ENCODE measurements around the gene CBX7. TPM values are rescaled to one million over a fixed set of nuclear protein-coding genes. Genes with fewer than 3 reads are reported as not detected.
"Not testable (repeated sequence)": the region's sequence is repeated elsewhere in the genome, so short reads cannot be mapped to it uniquely, and the experiment has no call there.

The CBX7 gene
- total RNA-seq, 1 donor: 28.8 TPM

GRCh38 chr22:39156093-39156492 lies 3.6 kb upstream of the CBX7 start:
- not testable (repeated sequence) for H3K4me3 ChIP-seq (ENCODE audit: low read length); H3K9me3 ChIP-seq (ENCODE audit: low read depth, low read length)
- peaks cover 18% of the 10 kb centered on the region for H3K4me1 ChIP-seq (ENCODE audit: insufficient read depth, low read length)
- peaks cover 16% of the 10 kb centered on the region for H3K27me3 ChIP-seq (ENCODE audit: insufficient read depth, low read length)

DNA sequence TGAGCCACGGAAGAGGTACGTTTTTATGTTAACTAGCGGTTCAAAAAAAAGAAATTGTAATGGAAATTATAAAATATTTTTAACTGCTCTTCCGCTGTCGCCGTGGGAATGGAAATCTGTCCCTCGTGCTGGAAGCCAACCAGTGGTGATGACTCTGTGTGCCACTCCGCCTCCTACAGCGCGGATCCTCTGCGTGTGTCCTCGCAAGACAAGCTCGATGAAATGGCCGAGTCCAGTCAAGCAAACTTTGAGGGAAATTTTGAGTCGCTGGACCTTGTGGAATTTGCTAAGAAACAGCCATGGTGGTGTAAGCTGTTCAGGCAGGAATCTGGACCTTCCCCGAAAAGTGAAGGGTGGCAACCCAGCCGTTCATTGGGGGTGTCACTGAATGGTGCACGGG lies 2.9 kb upstream of the CBX7 start:
- H3K27me3 ChIP-seq (ENCODE audit: insufficient read depth, low read length): peaks cover 16% of the 10 kb centered on the region
- H3K9me3 ChIP-seq (ENCODE audit: low read depth, low read length): no peaks in the 10 kb centered on the region
- H3K4me1 ChIP-seq (ENCODE audit: insufficient read depth, low read length): peaks cover 25% of the 10 kb centered on the region
- no peak overlapping the region for H3K4me3 ChIP-seq (ENCODE audit: low read length)

GRCh38 chr22:39153220-39153717 lies 789 bp upstream of the CBX7 start:
- Histone ChIP-seq H3K4me3 (ENCODE audit: low read length) (peak overlapping the region; percentile 55), H3K27me3 (ENCODE audit: insufficient read depth, low read length) (peaks cover 16% of the 10 kb centered on the region), H3K4me1 (ENCODE audit: insufficient read depth, low read length) (peaks cover 46% of the 10 kb centered on the region), H3K9me3 (ENCODE audit: low read depth, low read length) (no peaks in the 10 kb centered on the region)

GRCh38 chr22:39152024-39152510 lies 413 bp downstream of the CBX7 start:
- Histone ChIP-seq H3K4me3 (ENCODE audit: low read length) (peak overlapping the region; percentile 78), H3K27me3 (ENCODE audit: insufficient read depth, low read length) (peaks cover 16% of the 10 kb centered on the region), H3K4me1 (ENCODE audit: insufficient read depth, low read length) (peaks cover 52% of the 10 kb centered on the region), H3K9me3 (ENCODE audit: low read depth, low read length) (no peaks in the 10 kb centered on the region)

DNA sequence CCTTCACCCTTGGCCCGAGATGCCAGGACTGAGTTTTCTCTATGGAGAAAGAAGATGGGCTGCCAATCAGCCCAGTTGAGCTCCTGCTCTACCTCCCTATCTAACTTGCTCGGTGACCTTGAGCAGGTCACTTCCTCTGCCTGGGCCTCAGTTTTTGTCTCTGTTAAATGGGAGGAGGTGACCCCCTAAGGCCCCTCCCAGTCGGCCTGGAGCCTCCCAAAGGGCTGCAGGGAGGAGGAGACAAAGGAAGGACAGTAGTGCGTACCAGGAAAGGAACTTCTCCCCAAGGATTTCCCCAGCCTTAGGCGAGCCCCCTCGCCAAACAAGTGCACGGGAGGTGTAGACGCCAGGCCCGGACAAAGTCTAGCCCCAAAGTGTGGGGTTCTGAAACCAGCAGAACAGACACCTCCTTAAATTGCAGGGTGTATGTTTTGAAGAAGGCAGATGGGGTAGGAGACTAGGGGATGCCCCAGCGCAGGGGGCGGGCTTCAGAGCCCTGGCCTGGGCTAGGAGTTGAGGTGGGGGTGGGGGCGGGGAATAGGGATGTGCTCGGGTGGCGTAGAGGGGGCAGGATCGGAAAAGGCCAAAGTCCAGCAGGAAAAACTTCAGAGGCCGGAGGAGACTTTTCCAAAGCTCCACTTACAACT lies 1.0 kb downstream of the CBX7 start:
- Histone ChIP-seq H3K9me3 (ENCODE audit: low read depth, low read length) (no peaks in the 10 kb centered on the region), H3K4me3 (ENCODE audit: low read length) (peak overlapping the region; percentile 78), H3K4me1 (ENCODE audit: insufficient read depth, low read length) (peaks cover 59% of the 10 kb centered on the region), H3K27me3 (ENCODE audit: insufficient read depth, low read length) (peaks cover 16% of the 10 kb centered on the region)

- H3K4me3 ChIP-seq (ENCODE audit: low read length): no peak overlapping the region
Measured at GRCh38 chr22:39150848-39151215, 1.6 kb downstream of the CBX7 start.

DNA sequence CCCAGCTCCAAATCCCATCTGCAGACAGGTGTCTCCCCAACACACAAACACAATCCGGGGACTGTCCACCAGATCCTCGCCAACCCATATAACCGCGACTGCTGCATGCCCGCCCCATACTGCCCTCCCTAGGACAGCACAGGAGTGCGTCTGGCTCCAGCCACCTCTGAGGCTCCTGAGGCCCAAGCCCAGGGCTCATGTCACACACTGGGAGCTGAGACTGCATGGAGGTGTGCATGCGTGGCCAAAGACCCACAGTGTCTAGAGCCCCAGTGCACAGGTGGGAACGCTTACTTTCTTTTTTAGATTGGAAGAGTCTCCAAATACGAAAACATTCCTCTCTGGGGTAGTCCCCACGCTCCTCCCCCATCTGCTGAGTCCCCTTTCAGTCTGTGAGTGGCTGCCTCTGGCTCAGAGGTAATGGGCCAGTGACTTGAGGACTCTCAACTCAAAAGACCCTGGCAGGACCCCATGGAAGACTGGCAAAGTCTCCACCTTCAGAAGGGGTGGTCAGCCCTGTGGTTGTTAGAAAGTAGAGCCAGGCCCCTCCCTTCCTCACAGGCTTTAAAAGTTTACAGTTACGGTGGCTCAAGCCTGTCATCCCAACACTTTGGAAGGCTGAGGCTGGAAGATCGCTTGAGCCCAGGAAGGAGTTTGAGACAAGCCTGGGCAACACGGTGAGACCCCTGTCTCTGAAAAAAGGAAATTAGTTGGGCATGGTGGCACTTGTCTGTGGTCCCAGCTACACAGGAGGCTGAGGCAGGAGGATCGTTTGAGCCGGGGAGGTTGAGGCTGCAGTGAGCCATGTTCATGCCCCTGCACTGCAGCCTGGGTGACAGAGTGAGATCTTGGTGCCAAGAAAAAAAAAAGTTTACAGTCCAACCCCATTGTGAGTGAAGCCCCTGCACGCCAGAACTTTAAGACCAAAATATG lies 2.3 kb downstream of the CBX7 start:
- Histone ChIP-seq H3K4me1 (ENCODE audit: insufficient read depth, low read length) (peaks cover 65% of the 10 kb centered on the region), H3K9me3 (ENCODE audit: low read depth, low read length) (no peaks in the 10 kb centered on the region), H3K4me3 (ENCODE audit: low read length) (no peak overlapping the region), H3K27me3 (ENCODE audit: insufficient read depth, low read length) (peaks cover 16% of the 10 kb centered on the region)

More at GRCh38 chr22:39150848-39151215, 1.6 kb downstream of the CBX7 start:
- H3K27me3 ChIP-seq (ENCODE audit: insufficient read depth, low read length): peaks cover 16% of the 10 kb centered on the region
- no peaks in the 10 kb centered on the region for H3K9me3 ChIP-seq (ENCODE audit: low read depth, low read length)
- H3K4me1 ChIP-seq (ENCODE audit: insufficient read depth, low read length): peaks cover 65% of the 10 kb centered on the region

DNA sequence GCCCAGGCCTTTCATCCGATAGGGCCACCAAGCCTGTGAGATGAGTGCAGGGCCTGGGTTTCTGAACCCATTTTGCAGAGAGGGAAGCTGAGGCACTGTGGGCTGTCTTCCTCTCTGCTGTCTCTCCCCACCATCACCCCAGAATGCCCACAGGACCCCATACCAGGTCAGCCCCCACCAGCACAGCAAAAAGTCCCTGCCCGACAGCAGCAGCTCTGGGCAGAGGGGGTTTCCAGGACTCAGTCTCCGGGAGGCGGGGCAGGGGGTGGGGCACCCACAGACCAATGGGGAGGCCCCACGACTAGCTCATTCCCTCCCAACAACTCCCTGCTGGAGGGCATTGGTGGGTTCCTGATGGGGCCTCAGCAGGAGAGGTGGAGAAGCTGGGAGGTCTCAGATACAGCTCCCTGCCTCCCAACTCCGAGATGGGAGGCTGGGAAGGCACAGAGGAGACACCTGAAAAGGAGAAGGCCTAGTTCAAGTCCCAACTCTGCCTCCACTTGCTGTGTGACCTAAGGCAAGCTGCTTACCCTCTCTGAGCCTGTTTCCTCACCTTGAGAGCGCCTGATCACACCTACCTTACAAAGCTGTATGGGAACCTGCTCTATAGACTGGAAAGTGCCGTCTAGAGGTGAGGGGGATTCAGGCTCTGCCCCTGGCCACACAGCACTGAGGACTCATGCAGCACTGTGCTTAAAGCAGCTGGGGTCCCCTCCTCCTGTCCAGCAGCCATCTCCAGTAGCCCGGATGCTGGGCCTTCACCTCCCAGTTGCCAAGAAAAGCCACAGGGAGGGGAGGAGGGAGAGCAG lies 3.5 kb downstream of the CBX7 start:
- Histone ChIP-seq H3K4me3 (ENCODE audit: low read length) (no peak overlapping the region), H3K4me1 (ENCODE audit: insufficient read depth, low read length) (peaks cover 73% of the 10 kb centered on the region)

DNA sequence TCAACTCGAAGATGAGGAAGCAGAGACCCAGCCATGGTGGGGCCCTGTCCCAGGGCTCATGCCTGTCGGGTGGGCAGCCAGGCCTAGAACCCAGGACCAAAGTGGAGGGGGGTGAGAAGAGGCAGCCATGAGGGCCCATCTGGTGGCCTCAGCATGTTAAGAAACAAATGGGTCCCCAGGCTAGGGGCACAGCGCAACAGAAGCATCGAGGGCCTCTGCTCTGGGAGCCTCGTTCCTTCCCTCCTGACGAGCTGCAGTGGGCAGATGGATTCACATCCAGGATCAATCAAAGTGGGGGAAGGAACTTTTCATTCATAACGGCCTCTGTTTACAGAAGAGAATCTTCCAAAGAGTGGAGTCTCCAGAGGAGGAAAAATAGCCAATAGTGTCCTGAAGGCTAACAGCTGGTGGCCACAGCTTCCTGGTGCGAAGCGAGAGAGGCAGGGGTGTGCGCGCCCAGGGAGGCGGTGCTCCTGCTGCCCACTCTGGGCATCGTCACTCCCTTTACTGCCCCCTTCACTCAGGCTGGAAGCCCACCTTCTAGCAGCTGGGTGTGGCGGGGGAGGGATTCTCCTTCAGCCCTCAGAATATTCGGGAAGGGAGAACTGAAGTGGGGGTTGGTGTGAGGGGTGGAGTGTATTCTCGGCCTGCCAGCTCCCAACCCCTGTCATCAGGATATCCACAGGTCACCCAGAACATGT lies 4.3 kb downstream of the CBX7 start:
- H3K27me3 ChIP-seq (ENCODE audit: insufficient read depth, low read length): no peaks in the 10 kb centered on the region
- H3K9me3 ChIP-seq (ENCODE audit: low read depth, low read length): no peaks in the 10 kb centered on the region
- H3K4me3 ChIP-seq (ENCODE audit: low read length): no peak overlapping the region
- peaks cover 71% of the 10 kb centered on the region for H3K4me1 ChIP-seq (ENCODE audit: insufficient read depth, low read length)

More for the DNA sequence above, 3.5 kb downstream of the CBX7 start:
- Histone ChIP-seq H3K9me3 (ENCODE audit: low read depth, low read length) (no peaks in the 10 kb centered on the region), H3K27me3 (ENCODE audit: insufficient read depth, low read length) (peaks cover 7% of the 10 kb centered on the region)

DNA sequence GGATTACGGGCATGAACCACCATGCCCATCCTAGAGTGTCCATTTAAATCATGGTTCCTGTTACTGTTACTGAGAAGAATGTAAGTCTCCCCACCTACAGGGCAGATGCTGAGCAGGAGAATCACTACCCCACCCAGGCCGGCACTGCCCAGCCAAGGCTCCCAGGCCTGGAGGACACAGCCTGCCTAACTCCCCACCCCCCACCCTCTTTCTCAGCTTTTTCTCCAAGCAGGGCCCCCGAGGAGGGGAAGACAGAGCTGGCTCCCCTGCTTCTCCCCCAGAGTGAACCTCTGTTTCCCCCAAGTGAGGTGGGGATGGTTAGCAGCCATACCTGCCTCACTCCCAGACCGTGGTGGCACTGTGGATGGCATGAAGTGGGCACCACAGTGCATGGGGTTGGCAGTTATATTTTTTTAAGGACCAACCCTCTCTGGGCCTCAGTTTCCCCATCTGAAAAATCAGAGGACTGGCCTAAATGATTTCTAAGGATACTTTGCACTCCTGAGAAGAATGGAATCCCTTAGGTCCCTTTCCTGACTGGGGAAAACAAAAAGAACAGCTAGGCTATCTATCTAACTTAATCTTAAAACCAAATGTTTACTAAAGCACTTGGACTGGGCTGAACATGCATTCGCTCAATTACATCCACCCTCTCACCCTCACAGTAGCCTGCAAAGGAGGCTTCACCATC lies 5.0 kb downstream of the CBX7 start:
- Histone ChIP-seq H3K4me3 (ENCODE audit: low read length) (no peak overlapping the region), H3K27me3 (ENCODE audit: insufficient read depth, low read length) (no peaks in the 10 kb centered on the region), H3K4me1 (ENCODE audit: insufficient read depth, low read length) (peaks cover 66% of the 10 kb centered on the region), H3K9me3 (ENCODE audit: low read depth, low read length) (no peaks in the 10 kb centered on the region)

DNA sequence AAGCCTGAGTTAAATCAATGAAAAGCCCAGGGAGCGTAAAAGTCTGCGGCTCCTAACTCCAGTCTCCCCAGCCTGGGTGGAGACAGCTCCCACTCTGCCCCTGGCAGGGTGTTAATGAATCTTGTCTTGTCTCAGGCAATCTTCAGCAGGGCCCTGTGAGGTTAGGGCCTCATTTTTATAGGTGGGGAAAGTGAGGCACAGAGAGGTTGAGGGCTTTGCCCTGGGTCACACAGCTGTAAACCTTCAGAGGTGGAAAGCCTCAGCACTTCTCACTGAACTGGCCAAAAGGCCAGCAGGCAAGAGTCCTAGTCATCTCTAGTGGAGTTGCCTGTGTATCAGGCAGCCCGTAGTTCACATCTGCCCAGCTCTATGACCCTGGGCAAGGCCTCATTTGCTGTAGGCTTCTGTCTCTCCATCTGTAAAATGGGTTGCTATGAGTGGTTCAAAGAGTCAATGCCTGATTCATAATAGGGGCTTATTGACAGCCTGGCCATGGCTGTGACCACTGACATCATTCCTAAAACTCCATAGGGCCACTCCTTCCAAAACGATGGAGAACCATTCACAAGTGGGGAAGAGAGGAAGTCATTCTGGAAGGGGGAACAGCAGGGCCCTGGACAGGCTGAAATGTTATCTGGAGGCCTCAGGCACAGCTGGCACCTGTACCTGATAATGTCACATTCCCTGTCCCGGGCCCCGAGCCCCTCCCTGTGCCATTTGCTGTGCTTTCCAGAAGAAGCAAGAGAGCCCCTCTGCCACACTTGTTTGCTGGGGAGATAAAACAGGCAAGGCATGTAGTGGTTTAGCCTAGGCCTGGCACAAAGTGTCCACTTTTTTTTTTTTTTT lies 6.0 kb downstream of the CBX7 start:
- Histone ChIP-seq H3K9me3 (ENCODE audit: low read depth, low read length) (no peaks in the 10 kb centered on the region), H3K27me3 (ENCODE audit: insufficient read depth, low read length) (no peaks in the 10 kb centered on the region), H3K4me3 (ENCODE audit: low read length) (peak overlapping the region; percentile 44), H3K4me1 (ENCODE audit: insufficient read depth, low read length) (peaks cover 61% of the 10 kb centered on the region)

DNA sequence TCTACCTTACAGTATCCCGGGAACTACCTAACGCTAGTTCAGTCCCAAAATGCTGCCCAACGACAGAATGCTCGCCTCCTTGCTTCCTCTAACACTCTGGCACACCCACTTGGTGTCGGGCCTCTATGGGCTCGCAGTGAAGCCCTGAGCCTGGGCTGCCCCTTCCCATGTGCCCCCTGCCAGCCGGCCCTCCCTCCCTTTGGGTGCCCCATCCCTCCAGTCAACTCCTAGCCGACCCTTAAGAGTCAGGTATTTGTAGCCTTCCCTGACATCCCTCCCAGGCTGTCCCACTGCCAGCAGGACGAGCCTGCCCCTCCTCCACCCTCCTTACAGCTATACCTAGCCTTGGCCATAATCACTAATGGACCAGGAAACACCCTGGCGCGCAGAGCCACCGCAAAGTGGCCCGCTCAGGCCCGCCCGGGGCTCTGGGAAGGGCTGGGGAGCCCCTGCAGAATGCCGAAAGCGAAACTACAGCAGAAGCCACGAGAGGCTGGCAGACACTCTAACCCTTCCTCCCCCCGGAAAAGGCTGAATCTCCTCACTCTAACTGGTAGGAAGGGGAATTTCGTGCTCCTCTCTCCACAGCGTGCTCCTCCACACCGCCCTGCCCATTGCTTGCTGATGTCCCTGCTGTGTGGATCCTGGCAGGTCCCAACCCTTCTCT lies 8.2 kb downstream of the CBX7 start:
- Histone ChIP-seq H3K4me3 (ENCODE audit: low read length) (peak overlapping the region; percentile 95), H3K27me3 (ENCODE audit: insufficient read depth, low read length) (no peaks in the 10 kb centered on the region), H3K9me3 (ENCODE audit: low read depth, low read length) (no peaks in the 10 kb centered on the region), H3K4me1 (ENCODE audit: insufficient read depth, low read length) (peaks cover 39% of the 10 kb centered on the region)
